Articular chondrocyte of knee joint (primary cell): Measurements from ENCODE around the gene BSN. TPM values are rescaled to one million over a fixed set of nuclear protein-coding genes. Genes with fewer than 3 reads are reported as not detected.

ENCODE experiments used
- small RNA-seq: library from RNA; depleted of rRNA; stranded (forward); fragments of <200 nt; gene quantifications from one replicate; pipeline ENCODE3, GENCODE V24; 2012
- total RNA-seq: library from RNA; depleted of rRNA; stranded (reverse); fragments of >200 nt; gene quantifications from 2 replicates; pipeline ENCODE4 v1.2.3, GENCODE V29; 2012

Gene BSN
- total RNA-seq: 0.22 and 0.26 TPM in 2 replicates

DNA sequence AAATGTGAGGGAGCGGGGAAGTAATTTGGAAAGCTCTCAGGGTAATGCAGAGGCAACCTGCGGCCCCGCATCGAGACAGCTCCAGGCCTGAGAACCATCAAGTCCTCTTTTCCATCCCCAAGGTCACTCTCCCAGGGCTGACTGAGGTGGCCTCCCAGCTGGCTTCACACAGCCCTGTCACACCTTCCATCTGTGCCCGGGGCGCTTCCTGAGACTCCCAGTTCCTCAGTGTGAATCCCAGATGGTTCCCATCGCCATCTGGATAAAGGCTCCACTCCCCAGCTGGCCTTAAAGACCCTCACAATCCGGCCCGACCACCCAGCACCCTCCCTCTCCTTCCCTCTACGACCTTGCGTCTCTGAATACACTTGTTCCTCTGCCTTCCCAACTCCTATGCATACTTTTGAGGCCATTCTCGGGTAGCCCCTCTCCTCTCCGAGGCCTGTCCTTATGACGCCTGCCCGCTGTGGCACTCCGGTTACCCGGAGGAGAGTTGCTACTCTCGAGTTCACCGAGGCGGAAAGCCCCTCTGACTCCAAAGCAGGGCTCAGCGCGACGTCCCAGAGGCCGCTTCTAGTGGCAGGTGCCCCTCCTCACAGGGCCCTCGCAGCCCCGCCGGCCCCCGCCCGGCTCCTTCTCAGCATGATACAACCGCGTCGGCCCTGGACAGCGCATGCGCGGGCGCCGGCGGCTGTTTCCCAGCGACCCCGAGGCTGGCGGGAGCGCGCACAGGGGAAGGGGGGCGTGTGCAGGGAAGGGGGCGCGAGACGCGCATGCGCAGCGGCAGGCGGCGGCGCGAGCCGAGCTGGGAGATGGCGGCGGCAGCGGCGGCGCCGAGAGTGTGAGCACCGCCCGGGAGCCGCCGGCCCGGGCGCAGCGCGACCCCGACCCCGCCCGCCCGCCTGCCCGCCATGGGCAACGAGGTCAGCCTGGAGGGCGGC is at the start of gene BSN:
Gene BSN (plus strand): TSS at position 786 of the 941 bp plus-strand sequence. CDS start 126 bp downstream, at position 912.

GRCh38 chr3:49673715-49674496 is 119.6 kb downstream of the BSN start, which contains the start of gene APEH:
APEH (plus strand) TSS chr3:49674351; CDS start chr3:49674402, 51 bp downstream.

DNA sequence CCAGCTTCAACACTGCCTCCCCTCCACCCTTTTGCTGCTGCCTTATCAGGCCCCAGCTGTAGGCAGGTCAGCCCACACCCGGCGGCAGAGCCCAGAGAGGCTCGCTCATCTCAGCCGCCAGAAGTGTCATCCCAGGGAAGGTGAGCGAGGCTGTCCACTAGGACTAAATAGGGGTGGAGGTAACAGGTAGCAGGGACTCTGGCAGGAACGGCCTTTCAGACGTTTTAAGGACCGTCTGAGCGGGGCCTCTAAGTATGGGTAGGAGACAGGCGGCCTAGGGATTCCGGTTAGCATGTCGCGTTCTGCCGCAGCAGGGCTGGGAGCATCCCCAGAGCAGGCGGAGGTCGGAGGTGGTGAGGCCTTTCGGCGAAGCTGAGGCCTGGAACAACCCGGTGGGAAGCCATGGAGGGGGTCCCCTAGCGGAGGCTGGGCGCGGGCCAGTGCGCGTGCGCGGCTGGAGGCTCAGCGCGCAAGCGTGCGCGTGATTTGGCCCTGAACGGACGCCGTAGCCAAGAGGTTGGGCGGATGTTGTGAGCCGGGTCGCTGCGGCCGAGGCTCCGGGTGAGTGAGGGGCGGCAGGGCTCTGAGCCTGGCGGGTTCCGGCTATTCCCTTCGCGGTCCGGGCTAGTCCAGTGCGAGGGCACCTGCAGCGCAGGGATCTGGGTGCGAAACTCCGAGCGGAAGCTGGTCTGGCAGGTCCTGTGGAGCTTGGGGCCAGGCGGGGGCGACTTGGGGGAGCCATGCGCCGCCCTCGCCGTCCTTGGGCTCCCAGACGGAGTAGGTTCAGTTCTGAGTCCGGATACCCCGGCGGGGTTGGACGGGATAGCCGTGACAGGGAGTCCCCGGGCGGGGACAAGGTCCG is 135.0 kb downstream of the BSN start, which contains the start of the genes MST1 and RNF123:
Gene MST1 (minus strand): TSS at position 429 of the 862 bp plus-strand sequence. CDS start 783 bp downstream, outside the sequence.
Gene RNF123 (plus strand): TSS at position 512 of the 862 bp plus-strand sequence. CDS start 1,609 bp downstream, outside the sequence.

DNA sequence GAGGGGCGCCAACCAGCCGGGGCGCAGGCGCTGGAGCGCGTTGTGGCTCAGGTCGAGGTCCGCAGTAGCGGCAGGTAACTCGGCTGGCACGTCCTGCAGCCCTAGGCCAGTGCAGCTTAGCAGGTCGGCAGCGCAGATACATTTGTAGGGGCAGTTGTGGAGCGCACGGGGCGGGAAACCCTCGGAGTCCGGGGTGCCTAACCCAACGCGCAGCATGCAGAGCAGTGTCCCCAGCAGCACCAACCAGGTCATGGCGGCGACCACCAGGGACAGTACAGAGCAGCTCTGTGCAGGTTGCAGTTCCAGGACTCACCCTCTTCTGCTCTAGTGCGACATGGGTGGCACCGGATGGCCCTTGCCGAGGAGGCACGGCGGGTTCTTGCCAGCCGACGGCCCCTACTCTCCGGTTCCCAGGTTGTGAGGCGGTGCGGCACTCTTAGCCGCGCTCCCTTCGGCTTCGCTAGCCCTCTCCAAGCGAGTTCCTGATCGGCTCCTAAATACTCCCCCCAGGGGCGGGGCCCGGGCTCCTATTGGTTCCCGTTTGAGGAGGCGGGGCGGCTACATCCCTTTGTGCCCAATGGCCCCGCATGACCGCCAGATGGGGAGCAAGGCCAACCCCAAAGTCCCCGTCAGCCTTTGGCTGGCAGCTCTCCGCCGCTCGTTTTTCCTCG is 165.1 kb downstream of the BSN start, which contains the start of gene AMIGO3:
Gene AMIGO3 (minus strand): TSS at position 471 of the 671 bp plus-strand sequence. CDS start 219 bp downstream, at position 252.

Small RNA genes lying within 50 kb of the gene (small RNA-seq; reads per million reads assigned to genes)
- not detected for gene AMIGO3

Other genes with a start within 250 kb of the BSN start
- gene USP4, start 214.4 kb upstream of the BSN start, total RNA-seq: 24.8 and 25.7 TPM in 2 replicates
- gene GPX1, start 196.1 kb upstream of the BSN start, total RNA-seq: 181 and 215 TPM in 2 replicates
- 891 and 926 TPM in 2 replicates for gene RHOA, start 142.5 kb upstream of the BSN start, total RNA-seq
- gene TCTA, start 142.1 kb upstream of the BSN start, total RNA-seq: 36.1 and 37.2 TPM in 2 replicates
- gene AMT, start 132.0 kb upstream of the BSN start, total RNA-seq: 0.22 and 0.78 TPM in 2 replicates
- gene NICN1, start 125.2 kb upstream of the BSN start, total RNA-seq: 4.6 and 6.5 TPM in 2 replicates
- 58.7 and 64.2 TPM in 2 replicates for gene DAG1, start 84.2 kb upstream of the BSN start, total RNA-seq
- gene APEH, start 119.9 kb downstream of the BSN start, total RNA-seq: 70.7 and 85.2 TPM in 2 replicates
- gene MST1, start 135.0 kb downstream of the BSN start, total RNA-seq: 3.1 and 3.6 TPM in 2 replicates
- 12.4 and 16.3 TPM in 2 replicates for gene RNF123, start 135.1 kb downstream of the BSN start, total RNA-seq
- 0.32 TPM in 1 of 2 replicates, not detected in the other for gene AMIGO3, start 165.2 kb downstream of the BSN start, total RNA-seq
- gene GMPPB, start 169.5 kb downstream of the BSN start, total RNA-seq: 20.6 and 22.3 TPM in 2 replicates
- 39.3 and 40.9 TPM in 2 replicates for gene IP6K1, start 232.1 kb downstream of the BSN start, total RNA-seq
- gene CDHR4, start 245.4 kb downstream of the BSN start, total RNA-seq: 0.13 TPM in 1 of 2 replicates, not detected in the other
- gene INKA1, start 248.8 kb downstream of the BSN start, total RNA-seq: 2.5 and 2.8 TPM in 2 replicates